Skeletal muscle satellite cell (primary cell): ENCODE results near the gene TMEM151A.

Source experiments
- H3K27me3 ChIP-seq: 2 replicates; pipeline ENCODE4 v1.7.0; 2013; ENCODE audit warnings: low read length; ENCODE audit not compliant: control insufficient read depth, insufficient read depth
- H3K36me3 ChIP-seq: 2 replicates; pipeline ENCODE4 v1.7.0; 2013; ENCODE audit warnings: mild to moderate bottlenecking, control low read depth, low read length; ENCODE audit not compliant: insufficient read depth
- H3K4me1 ChIP-seq: 2 replicates; pipeline ENCODE4 v1.7.0; 2013; ENCODE audit warnings: low read length; ENCODE audit not compliant: control insufficient read depth, insufficient read depth
- H3K4me2 ChIP-seq: 2 replicates; pipeline ENCODE4 v1.7.0; 2013; ENCODE audit warnings: mild to moderate bottlenecking, low read length
- H3K4me3 ChIP-seq: 2 replicates; pipeline ENCODE4 v1.7.0; 2013; ENCODE audit warnings: low read length
- H3K9ac ChIP-seq: 2 replicates; pipeline ENCODE4 v1.7.0; 2013; ENCODE audit warnings: mild to moderate bottlenecking, low read depth, low read length, moderate library complexity
- H3K9me3 ChIP-seq: replicated peaks from 2 replicates; pipeline ENCODE4 v1.7.0; 2013; ENCODE audit warnings: mild to moderate bottlenecking, control low read depth, low read length

TMEM151A gene

DNA sequence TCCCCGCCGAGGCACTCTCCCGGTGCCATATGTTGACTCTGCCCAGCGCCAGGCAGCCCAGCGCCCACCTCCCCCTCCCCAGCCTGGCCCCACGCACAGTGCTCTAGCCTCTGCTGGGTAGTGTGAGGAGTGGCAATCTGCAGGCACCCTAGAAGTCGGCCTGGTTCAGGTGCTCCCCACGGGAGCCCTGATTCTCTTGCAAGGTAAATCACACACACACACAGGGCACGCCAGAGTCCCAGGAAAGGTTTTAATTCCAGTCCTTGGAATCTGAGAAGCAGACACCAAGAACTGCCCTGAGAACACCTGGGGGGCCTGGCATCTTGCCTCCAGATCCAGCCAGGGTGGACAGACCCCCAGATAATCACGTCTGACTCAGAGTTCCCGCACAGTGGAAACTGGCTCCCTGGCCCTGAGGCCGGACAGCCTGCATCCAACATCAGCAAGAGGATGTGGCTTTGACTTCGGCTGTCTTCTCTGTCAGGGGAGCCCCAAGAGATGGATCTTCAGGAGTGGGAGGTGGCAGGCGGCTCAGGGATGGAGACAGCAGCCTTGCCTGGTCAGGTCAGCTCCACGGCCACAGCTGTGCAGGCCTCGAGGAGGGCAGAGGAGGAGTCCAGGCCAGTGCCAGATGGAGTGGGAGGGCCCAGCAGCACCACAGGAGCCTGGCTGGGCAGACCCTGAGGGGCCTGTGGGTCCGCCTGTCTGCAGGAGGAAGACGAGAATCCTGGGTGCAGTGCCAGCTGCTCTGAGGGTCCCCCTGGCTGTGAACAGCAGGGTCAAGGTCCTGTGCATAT lies 45.6 kb downstream of the TMEM151A start:
- Histone ChIP-seq H3K4me1 (peaks cover 36% of the 10 kb centered on the region), H3K4me2 (peak overlapping the region; percentile 97), H3K36me3 (peaks cover 57% of the 10 kb centered on the region), H3K9me3 (no peaks in the 10 kb centered on the region), H3K27me3 (no peaks in the 10 kb centered on the region), H3K4me3 (peak overlapping the region; percentile 4), H3K9ac (peak overlapping the region; percentile 46)

- H3K4me2 ChIP-seq: no peak overlapping the region
- H3K4me3 ChIP-seq: no peak overlapping the region
- H3K9ac ChIP-seq: no peak overlapping the region
- peaks cover 52% of the 10 kb centered on the region for H3K36me3 ChIP-seq
- H3K27me3 ChIP-seq: no peaks in the 10 kb centered on the region
- H3K9me3 ChIP-seq: no peaks in the 10 kb centered on the region
- peaks cover 36% of the 10 kb centered on the region for H3K4me1 ChIP-seq
These were observed 46.8 kb downstream of the TMEM151A start for GRCh38 chr11:66338276-66339161.

DNA sequence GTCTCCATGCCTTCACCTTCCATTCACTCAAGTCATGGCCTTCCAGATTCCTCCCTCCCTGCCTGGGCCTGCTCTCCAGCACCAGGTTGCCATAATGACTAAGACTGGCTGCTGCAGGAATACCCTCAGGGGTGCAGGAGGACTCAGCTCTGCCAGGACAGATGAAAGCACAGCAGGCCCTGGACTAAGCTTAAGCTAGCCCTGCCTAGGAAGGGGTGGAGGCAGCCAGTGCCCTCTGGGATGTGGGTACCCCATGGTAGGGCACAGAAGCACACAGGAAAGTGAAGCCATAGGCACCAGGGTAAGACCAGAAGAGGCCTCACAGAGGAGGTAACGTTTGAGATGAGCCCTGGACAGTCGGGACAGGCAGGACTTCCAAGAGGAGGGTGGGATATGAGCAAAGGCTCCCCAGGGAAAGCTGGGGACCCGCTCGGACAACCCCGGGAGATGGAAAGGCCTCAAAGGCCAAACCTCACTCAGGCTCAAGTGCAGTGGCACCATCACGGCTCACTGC lies 47.5 kb downstream of the TMEM151A start:
- H3K9ac ChIP-seq: no peak overlapping the region
- no peak overlapping the region for H3K4me2 ChIP-seq
- no peaks in the 10 kb centered on the region for H3K9me3 ChIP-seq
- H3K4me3 ChIP-seq: no peak overlapping the region
- H3K27me3 ChIP-seq: no peaks in the 10 kb centered on the region
- peaks cover 48% of the 10 kb centered on the region for H3K36me3 ChIP-seq
- H3K4me1 ChIP-seq: peaks cover 38% of the 10 kb centered on the region

DNA sequence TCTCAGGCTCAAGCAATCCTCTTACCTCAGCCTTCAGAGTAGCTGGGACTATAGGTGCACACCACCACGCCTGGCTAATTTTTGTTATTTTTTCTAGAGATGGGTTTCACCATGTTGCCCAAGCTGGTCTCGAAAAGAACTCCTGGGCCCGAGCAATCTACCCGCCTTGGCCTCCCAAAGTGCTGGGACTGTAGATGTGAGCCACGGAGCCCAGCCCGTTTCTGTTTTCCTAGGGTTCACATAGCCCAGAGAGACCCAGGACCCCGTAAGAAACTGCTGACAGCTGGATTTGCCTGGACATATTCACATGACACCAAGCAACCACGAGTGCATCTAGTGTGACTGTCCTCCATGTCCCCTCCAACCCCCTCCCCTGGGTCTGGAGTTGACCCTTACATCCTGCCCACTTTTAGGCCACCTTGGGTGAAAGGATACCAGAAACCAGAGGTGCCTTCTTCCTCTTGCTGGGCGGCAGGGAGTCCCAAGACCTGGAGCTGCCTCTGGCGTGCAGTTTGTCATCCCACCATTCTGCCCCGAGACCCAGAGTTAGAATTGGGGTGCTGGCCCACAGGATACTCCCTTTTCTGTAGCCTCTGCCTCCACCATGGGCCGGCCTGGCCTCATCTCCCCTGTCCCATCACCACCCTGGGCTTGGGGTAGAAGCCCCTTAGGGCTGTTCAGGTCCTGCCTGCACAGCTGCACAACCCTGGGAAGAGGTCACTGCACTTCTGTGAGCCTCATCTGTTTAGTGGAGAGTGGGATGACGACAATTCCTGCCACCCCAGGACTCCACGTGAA lies 48.2 kb downstream of the TMEM151A start:
- no peak overlapping the region for H3K4me3 ChIP-seq
- peaks cover 34% of the 10 kb centered on the region for H3K4me1 ChIP-seq
- H3K9ac ChIP-seq: no peak overlapping the region
- no peaks in the 10 kb centered on the region for H3K9me3 ChIP-seq
- H3K4me2 ChIP-seq: no peak overlapping the region
- H3K36me3 ChIP-seq: peaks cover 48% of the 10 kb centered on the region
- H3K27me3 ChIP-seq: no peaks in the 10 kb centered on the region

DNA sequence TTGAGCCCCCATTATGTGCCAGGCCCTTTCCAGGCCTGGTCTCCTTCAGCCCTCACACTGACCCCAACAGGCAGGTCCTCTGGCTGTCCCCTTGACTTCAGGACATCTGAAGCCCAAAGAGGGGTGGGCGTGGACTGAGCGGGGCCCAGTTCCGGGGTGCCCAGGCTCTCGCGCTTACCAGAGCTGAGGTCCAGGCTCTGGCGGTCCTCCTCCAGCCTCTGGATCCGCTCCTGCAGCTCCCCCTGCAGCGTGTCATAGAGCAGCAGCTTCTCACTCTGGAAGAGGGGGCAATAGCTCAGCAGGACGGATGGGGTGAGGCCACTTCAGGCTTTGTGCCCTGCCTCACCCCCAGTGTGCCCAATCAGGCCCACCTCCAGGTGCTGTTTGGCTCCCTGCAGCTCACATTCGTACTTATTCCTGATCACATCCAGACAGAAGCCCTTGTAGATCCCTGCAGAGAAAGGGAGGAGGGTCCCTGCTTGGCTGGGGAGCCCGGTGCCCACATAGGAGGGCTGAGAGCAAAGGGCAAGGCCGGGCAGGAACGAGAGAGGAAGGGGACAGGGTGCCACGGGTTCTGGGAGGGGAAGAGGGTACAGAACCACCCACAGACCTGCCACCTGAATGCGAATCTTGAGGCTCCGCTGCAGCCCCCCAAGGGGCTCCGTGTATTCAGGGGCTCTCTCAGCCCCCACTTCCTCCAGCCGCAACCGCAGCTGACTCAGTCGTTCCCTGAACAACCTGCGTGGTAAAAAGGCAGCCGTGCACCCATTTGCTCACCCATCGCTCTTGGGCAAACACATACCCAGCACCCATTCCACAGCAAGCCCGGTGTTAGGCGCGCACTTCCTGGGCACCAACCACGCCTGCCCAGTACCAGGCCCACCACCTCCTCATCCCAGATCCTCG lies 49.2 kb downstream of the TMEM151A start:
- no peak overlapping the region for H3K4me3 ChIP-seq
- H3K36me3 ChIP-seq: peaks cover 48% of the 10 kb centered on the region
- no peak overlapping the region for H3K4me2 ChIP-seq
- H3K27me3 ChIP-seq: no peaks in the 10 kb centered on the region
- no peaks in the 10 kb centered on the region for H3K9me3 ChIP-seq
- H3K9ac ChIP-seq: no peak overlapping the region
- peaks cover 35% of the 10 kb centered on the region for H3K4me1 ChIP-seq

- Histone ChIP-seq H3K4me1 (peaks cover 36% of the 10 kb centered on the region), H3K27me3 (no peaks in the 10 kb centered on the region), H3K36me3 (peaks cover 48% of the 10 kb centered on the region), H3K9ac (no peak overlapping the region), H3K4me2 (no peak overlapping the region), H3K9me3 (no peaks in the 10 kb centered on the region), H3K4me3 (no peak overlapping the region)
These were observed 49.9 kb downstream of the TMEM151A start for GRCh38 chr11:66341502-66342126.

GRCh38 chr11:66343176-66343575 lies 51.5 kb downstream of the TMEM151A start:
- Histone ChIP-seq H3K9ac (no peak overlapping the region), H3K36me3 (peaks cover 48% of the 10 kb centered on the region)

GRCh38 chr11:66344550-66345315 lies 53.0 kb downstream of the TMEM151A start, which contains the start of gene BRMS1:
Gene BRMS1, minus strand, starts transcription at chr11:66345104. Its CDS starts 2,870 bp downstream, at chr11:66342234.
- peaks cover 34% of the 10 kb centered on the region for H3K36me3 ChIP-seq
- peak within 1 kb of the TSS; percentile 95 for H3K9ac ChIP-seq
- peak within 1 kb of the TSS; percentile 92 for H3K4me3 ChIP-seq
- peaks cover 28% of the 10 kb centered on the region for H3K4me1 ChIP-seq
- peak within 1 kb of the TSS; percentile 97 for H3K4me2 ChIP-seq
- H3K9me3 ChIP-seq: no peaks in the 10 kb centered on the region
- no peaks in the 10 kb centered on the region for H3K27me3 ChIP-seq

More at GRCh38 chr11:66343176-66343575, 51.5 kb downstream of the TMEM151A start:
- Histone ChIP-seq H3K4me3 (no peak overlapping the region), H3K4me2 (no peak overlapping the region), H3K27me3 (no peaks in the 10 kb centered on the region), H3K9me3 (no peaks in the 10 kb centered on the region), H3K4me1 (peaks cover 26% of the 10 kb centered on the region)

DNA sequence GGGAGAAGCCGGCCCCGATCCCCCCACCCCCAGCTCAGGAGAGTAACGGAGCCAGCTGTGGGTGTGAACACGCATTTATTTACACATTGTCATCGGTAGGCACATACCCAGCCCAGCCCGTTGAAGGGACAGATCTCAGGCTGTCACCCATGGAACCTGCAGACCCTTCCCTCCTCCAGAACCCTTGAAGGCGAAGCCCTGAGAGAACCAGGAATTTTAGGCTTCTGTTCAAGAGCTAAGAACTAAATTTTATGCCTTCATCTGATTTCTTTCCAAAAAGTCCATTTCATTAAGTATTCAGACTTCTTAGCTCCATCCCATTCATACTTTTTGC lies 53.6 kb downstream of the TMEM151A start:
- H3K27me3 ChIP-seq: no peaks in the 10 kb centered on the region
- H3K4me1 ChIP-seq: peaks cover 28% of the 10 kb centered on the region
- H3K9ac ChIP-seq: peak overlapping the region; percentile 95
- H3K4me3 ChIP-seq: peak overlapping the region; percentile 92
- peaks cover 28% of the 10 kb centered on the region for H3K36me3 ChIP-seq
- no peaks in the 10 kb centered on the region for H3K9me3 ChIP-seq
- peak overlapping the region; percentile 97 for H3K4me2 ChIP-seq
